ENCODE measurements around the gene NAA15. TPM values are rescaled to one million over a fixed set of nuclear protein-coding genes. Genes with fewer than 3 reads are reported as not detected.

Gene NAA15
- total RNA-seq, 2 donors from 2014 or later: 32.4 to 55.5 TPM

DNA sequence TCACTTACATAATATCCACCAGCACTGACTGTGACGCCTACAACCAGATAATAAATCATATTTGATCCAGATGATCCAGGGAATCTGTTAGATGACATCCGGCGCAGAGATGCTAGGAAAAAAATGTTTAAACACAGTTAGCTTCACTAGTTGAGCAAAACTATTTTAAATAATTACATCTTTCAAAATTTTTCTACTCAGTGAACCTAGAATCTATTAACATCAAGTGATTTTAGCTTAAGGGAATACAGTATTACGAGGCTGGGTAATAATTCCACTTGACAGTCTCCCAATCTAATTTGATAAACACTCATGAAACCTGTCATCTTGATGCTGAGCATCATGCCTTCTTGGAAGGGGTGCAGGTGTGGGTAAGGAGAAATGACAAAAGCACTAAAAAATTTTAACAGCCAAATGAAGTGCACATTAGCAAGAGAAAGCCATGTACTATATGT lies 26.0 kb upstream of the NAA15 start:
- intact Hi-C loops (cut with DNase I): no loop called here
- no peak overlapping the region for H3K4me3 ChIP-seq
- peaks cover 23% of the 10 kb centered on the region for H3K27me3 ChIP-seq

GRCh38 chr4:139278485-139278884 lies 22.8 kb upstream of the NAA15 start:
- H3K36me3 ChIP-seq: no peaks in the 10 kb centered on the region
- no peak for TF ChIP-seq CTCF (IDR thresholded peaks at IDR 0.05)
- peaks cover 23% of the 10 kb centered on the region for H3K27me3 ChIP-seq
- no peak for DNase-seq
- H3K27ac ChIP-seq: no peak overlapping the region
- H3K4me3 ChIP-seq: no peak overlapping the region
- intact Hi-C loops (cut with DNase I): no loop called here
- H3K9me3 ChIP-seq: no peaks in the 10 kb centered on the region
- H3K4me1 ChIP-seq: no peaks in the 10 kb centered on the region
- no peak overlapping the region for H3K9ac ChIP-seq (ENCODE audit: low read depth in 2 of 2, low read length in 2 of 2)

More for the DNA sequence above, 26.0 kb upstream of the NAA15 start:
- DNase-seq: no peak
- Histone ChIP-seq H3K9ac (ENCODE audit: low read depth in 2 of 2, low read length in 2 of 2) (no peak overlapping the region), H3K4me1 (no peaks in the 10 kb centered on the region), H3K36me3 (no peaks in the 10 kb centered on the region), H3K27ac (no peak overlapping the region), H3K9me3 (no peaks in the 10 kb centered on the region)
- TF ChIP-seq CTCF (IDR thresholded peaks at IDR 0.05): no peak

DNA sequence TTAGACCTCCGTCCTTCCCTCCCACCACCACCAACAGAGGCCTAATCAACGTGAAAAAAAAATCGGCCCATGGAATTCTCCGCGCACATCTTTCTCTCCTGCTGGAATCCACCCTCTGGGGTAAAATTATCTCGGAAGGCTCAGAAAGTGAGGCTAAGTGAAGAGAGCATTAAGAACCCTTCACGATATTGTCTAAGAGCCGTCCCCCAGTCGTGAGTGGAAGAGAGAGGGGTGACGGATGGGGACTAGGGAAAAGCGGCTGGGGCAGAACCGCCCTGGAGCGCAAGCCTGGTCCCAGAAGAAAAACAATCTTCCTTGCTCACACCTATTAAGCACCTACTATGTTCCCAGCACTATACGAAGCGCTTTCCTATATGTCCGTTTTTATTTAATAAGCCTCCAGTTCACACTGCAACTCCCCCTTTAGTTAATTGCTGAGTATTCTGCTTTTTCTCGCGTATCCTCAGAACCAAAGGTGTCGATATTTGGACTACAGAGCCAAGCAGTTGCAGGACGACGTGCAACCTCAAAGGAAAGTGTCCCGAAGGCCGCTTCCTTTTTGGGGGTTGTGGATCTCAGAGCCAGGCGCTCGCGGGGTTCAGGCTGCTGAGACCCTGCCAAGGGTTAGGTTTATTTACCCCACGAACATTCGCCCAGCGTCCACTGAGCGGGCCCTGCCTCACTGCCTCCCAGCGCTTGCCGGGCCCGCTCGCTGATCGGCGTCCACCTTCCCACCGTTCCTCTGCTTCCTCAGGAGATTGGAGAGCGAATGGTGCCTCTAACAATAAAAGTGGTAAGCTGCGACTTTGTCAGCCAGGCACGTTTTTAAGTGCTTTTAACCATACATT lies 22.2 kb upstream of the NAA15 start:
- Histone ChIP-seq H3K4me3 (peak overlapping the region; percentile 38), H3K9ac (ENCODE audit: low read depth in 2 of 2, low read length in 2 of 2) (peak overlapping the region in 1 of 2 donors; percentile 12), H3K36me3 (no peaks in the 10 kb centered on the region), H3K4me1 (no peaks in the 10 kb centered on the region), H3K27ac (no peak overlapping the region), H3K27me3 (peaks cover 23% of the 10 kb centered on the region), H3K9me3 (no peaks in the 10 kb centered on the region)
- intact Hi-C loops (cut with DNase I): no loop called here
- no peak for DNase-seq
- no peak for TF ChIP-seq CTCF (IDR thresholded peaks at IDR 0.05)

DNA sequence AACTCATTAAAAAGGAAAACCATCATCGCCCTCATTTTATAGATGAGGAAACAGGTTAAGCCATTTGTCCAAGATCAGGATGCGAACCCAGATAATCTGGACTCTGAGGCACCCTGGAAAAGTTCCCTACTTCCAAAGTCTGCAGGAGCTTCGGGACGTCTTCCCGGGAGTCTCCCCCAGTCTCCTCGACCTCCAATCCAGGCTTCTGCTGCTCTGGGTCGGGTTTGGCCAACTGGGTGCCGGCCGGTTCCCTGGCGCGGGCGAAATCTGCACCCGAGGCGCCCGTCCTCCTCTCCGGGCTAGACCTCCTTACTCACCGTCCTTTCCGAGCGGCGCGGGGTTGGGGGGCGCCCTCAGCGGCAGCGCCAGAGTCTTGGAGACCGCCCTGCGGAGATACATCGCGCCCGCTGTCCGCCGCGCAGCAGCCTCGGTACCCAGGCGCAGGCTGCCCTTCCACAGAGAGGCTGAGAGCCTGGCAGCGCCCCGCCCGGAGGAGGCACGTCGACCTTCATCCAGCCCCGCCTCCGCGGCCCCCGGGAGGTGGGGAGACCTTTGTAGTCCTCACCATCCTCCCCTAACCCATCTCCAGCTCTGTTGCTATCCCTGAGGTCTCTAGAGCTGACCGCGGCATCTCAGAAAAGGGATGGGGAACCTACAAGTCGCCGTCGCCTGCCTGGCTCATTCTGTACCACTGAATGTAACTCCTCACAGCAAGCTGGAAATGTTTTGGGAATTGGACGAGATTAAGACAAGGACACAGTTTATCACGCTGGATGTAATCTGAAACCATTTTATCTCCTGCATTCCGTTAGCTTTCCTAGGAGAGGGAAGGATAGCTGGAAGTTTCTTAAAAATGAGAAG lies 21.3 kb upstream of the NAA15 start, which contains the start of gene MGARP:
TSS of gene MGARP (minus strand) at position 466 of the 861 bp plus-strand sequence. CDS start at position 399, 67 bp downstream.
- Histone ChIP-seq H3K9ac (ENCODE audit: low read depth in 2 of 2, low read length in 2 of 2) (peak within 1 kb of the TSS; percentile 12 to 50), H3K9me3 (no peaks in the 10 kb centered on the region), H3K27me3 (peaks cover 23% of the 10 kb centered on the region), H3K4me1 (no peaks in the 10 kb centered on the region), H3K4me3 (peak within 1 kb of the TSS; percentile 38), H3K36me3 (no peaks in the 10 kb centered on the region), H3K27ac (no peak within 1 kb of the TSS)
- intact Hi-C loops (cut with DNase I): no loop called here
- TF ChIP-seq CTCF (IDR thresholded peaks at IDR 0.05): no peak
- no peak for DNase-seq

DNA sequence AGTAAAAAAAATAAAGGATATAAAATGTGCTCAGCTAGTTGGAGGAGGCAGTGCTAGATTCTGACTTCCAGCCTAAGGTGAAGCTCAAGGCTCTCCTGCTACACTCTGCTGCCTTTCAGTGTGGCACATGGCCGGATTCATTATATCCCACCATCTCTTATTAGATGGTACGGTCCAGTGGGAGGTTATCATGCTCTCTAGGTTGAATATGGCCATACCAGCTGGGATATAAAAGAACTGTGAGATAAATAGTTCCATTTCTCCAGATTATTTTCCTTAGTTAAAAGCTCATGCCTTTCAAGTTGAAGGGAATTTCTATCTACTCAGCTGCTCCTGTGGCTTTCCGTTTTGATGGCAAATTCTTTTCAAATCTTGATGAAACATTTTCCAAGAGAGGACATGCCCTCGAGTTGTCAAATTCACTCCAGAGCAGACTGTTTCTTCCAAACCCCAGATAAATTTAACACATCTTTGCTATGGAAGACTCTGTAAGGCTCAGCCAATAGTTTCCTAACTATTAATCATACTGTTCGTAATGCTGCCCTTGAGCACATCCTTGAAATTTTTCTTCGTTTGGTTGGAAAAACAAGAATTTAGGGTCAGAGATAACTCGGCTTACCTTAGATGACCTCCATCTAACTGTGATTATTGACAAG lies 19.1 kb upstream of the NAA15 start:
- TF ChIP-seq CTCF (IDR thresholded peaks at IDR 0.05): no peak
- DNase-seq: no peak
- no peak overlapping the region for H3K9ac ChIP-seq (ENCODE audit: low read depth in 2 of 2, low read length in 2 of 2)
- H3K9me3 ChIP-seq: no peaks in the 10 kb centered on the region
- H3K4me3 ChIP-seq: no peak overlapping the region
- no peaks in the 10 kb centered on the region for H3K36me3 ChIP-seq
- H3K27ac ChIP-seq: no peak overlapping the region
- H3K4me1 ChIP-seq: no peaks in the 10 kb centered on the region
- intact Hi-C loops (cut with DNase I): no loop called here
- peaks cover 23% of the 10 kb centered on the region for H3K27me3 ChIP-seq
